OCI-LY1 (cell line): ENCODE results near the gene CHST3.

Experiments used
- CTCF ChIP-seq: fragments of 200-600 bp; sonication (generic), shearing (Covaris generic); IDR thresholded peaks from 2 replicates; pipeline ENCODE4 v1.5.1; 2017; ENCODE audit warnings: mild to moderate bottlenecking, antibody characterized with exemption, low read length, moderate library complexity, mixed read lengths
- EZH2 ChIP-seq: fragments of 200-600 bp; sonication (generic), shearing (Covaris generic); IDR thresholded peaks from 2 replicates; pipeline ENCODE4 v1.8.0; 2017; ENCODE audit warnings: borderline replicate concordance, mixed run types, mild to moderate bottlenecking, antibody characterized with exemption, low read length, moderate library complexity, mixed read lengths

- no peak for TF ChIP-seq CTCF
- no peak for TF ChIP-seq EZH2
Measured at GRCh38 chr10:72000073-72001032, 36.2 kb downstream of the CHST3 start.
